AG08395 (cell line): ENCODE results near the gene TEN1.
"Not testable (repeated sequence)": the region's sequence is repeated elsewhere in the genome, so short reads cannot be mapped to it uniquely, and the experiment has no call there.

Source experiments
- DNase-seq: peaks from one replicate; pipeline ENCODE4 v3.0.0; 2012; ENCODE audit warnings: mixed read lengths, low spot score

Gene TEN1

DNA sequence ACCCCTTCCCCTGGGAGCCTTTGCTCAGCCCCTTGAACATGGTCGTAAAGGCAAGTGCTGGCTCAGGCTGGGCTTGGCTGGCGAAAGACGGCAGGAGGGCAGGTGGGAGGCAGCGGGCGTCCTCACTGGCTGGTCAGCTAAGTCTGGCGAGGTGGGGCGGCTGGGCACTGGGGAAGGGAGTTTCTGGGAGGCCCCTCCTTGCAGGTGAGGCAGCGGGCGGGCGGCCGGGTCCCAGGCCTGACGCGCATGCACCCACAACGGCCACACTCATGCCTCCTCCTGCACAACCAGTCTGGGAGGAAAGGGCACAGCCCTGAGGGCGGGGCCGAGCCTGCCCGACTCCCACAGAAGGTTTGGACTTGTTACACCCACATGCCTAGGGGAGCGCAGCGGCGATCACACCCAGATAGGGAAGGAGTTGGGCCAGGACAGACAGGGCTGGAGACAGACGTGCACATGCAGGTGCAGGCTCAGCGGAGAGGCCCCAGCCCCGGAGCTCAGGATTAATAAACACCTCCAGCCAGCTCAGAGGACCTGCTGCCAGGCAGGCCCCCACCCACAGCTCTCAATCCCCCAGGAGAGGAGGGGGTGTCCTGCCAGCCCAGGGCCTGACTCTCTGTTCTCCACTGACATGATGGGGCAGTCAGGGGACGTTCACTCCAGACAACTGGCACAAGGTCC lies 48.3 kb downstream of the TEN1 start, which contains the start of gene EVPL:
EVPL (minus strand) TSS at position 148 of the 681 bp plus-strand sequence; CDS start at position 40, 108 bp downstream.
- no peak for DNase-seq

- no peak for DNase-seq
These were observed 53.2 kb downstream of the TEN1 start for GRCh38 chr17:76032073-76032779.

DNA sequence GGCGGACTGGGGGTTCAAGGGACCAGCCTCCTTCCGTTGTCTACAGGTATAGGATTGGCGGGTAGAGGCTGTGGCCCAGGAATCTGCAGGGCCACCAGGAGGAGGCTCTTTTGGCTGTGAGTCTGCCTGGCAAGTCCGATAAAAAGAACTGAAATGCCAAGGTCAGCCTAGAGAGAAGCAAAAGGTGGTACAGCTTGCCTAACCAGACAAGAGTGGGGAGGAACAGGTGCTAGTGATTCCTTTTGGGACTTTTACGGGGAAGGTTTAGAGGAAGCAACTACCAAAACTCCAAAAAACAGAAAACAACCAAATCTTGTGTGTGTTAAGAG lies 53.7 kb downstream of the TEN1 start:
- no peak for DNase-seq

GRCh38 chr17:76033139-76033538 lies 54.1 kb downstream of the TEN1 start:
- no peak for DNase-seq

DNA sequence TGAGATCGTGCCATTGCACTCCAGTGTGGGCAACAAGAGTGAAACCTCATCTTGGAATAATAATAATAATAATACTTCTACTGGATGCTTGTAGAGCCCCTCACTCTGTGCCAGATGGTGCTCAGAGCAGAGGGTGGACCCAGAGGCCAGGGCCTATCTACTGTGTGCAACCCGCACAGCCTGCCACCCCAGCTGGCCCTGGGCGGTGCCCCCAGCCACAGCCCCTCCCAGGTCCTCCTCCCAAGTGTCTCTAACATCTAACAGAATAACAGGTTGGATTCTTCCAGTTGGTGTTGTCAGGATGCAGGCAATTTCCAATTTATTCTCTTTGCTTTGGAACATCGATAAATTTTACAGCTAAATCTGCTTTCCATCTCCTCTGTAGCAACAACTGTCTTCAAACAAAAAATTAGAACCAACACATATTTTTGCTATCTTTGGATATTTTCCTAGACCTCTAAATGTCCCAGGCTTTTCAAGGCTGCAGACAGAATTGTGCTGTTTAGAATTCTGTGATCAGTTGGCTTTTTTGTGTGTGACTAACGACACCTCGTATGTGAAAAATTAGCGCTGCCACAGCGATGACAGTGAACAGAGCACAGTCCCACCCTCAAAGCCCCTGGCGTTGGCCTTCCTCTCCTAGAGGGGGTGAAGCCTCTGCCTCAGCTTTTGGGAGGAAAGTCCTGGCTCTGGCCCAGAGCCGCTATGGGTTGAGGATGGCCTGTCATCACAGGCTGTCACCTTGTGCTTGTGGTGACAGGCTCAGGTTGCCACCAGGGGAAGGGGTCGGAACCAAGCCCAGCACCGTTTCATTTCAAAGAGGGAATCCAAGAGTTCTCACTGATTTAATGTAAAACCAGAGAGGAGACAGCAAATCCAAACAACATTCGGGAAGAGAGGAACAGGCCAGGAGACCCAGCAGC lies 55.6 kb downstream of the TEN1 start:
- DNase-seq: no peak

DNA sequence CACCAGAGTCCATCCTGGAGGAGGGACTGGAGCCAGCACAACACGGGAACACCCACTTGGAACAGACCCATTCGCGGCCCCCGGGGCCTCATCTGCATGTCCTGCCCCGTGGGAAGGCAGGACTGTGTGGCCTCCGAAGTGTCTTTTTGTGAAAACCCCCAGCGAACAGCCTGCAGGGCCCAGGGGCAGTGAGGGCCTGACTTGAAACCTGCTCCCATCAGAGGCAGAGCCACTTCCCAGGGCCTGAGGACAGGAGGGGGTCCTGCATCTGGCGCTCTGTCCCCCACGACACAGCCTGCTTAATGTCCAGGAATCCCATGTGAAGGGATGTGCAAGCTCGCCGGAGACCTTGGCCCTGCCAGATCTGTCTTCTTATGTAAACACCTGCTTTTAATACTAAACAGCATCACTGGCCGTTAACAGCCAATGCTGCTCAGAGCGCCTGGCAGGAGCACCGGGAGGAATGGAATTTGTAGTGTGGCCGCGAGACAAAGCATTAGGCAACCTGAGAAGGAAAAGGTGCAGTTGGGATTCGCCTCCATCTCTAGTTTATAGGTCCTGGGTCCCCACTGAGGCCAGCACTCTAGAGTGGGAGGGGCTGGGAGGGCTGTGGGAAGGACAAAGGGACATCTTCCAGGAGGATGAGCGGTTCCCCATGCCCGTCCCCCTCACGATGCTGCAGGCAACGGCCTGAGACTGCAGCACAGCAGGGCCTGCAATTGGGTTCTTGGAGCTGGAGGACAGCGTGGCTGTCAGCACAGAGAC lies 57.6 kb downstream of the TEN1 start:
- DNase-seq: no peak

GRCh38 chr17:76038050-76038449 lies 59.0 kb downstream of the TEN1 start:
- no peak for DNase-seq

DNA sequence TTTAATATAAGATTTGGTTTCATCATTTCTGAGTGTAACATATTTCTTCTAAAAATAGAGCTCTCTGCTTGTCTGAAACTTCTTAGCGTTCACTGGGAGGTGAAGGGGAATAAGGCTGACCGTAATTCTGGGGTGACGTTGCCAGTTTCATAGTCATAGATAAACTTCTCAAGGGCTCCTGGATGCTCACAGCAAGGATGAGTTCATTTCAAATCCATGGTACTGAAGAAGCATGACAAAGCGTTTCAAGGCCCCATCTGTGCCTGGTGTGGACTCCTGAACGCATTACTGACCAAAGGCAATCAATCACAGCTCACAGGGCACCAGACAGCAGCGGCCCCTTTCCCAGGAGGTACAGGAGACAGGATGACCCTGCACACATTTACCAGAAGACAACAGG lies 60.1 kb downstream of the TEN1 start:
- no peak for DNase-seq

GRCh38 chr17:76040376-76040775 lies 61.3 kb downstream of the TEN1 start:
- DNase-seq: no peak

DNA sequence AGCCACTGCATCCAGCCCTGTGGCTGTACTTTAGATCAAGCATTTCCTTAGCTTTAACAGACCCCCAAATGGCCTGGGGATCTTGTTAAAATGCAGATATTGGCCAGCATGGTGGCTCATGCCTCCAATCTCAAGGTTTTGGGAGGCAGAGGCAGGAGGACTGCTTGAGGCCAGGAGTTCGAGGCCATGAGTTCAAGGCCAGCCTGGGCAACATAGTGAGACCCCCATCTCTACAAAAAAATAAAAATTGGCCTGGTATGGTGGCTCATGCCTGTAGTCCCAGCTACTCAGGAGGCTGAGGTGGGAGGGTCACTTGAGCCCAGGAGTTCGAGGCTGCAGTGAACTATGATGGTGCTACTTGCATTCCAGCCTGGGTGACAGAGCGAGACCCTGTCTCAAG lies 63.8 kb downstream of the TEN1 start:
- not testable (repeated sequence) for DNase-seq

DNA sequence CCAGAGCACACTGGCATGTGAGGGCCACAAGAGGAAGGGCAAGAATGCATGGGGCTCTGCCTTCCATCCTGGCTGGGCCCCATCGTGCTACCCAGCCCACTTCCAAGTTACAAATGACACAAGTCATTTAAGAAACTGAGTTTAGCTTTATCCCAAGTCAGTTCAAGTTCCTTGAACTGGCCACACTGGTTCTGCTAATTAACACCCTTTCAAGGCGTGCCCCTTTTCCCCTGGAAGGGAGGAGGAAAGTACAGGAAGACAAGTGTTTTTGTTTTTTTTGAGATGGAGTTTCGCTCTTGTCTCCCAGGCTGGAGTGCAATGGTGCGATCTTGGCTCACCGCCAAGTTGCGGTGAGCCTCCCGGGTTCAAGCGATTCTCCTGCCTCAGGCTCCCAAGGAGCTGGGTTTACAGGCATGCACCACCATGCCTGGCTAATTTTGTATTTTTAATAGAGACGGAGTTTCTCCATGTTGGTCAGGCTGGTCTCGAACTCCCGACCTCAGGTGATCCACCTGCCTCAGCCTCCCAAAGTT lies 65.5 kb downstream of the TEN1 start:
- DNase-seq: not testable (repeated sequence)

DNA sequence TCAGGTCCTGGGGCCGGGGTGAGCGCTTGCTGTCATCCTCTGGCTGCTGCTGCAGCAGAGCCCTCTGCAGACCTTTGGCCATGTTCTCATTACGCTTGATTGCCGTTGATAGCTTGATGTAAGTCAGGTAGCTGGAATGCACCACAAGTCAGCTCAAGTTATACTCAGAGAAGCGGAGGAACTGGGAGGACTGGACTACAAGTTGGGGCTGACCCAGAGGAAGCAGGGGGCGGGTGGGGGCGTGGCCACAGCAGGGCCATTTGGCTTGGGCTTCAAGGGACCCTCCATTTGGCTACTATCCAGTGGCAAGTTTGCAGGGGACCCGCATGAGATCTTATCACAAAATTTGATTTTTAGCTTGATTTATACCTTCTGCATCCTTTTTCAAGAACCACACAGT lies 67.0 kb downstream of the TEN1 start:
- DNase-seq: no peak

DNA sequence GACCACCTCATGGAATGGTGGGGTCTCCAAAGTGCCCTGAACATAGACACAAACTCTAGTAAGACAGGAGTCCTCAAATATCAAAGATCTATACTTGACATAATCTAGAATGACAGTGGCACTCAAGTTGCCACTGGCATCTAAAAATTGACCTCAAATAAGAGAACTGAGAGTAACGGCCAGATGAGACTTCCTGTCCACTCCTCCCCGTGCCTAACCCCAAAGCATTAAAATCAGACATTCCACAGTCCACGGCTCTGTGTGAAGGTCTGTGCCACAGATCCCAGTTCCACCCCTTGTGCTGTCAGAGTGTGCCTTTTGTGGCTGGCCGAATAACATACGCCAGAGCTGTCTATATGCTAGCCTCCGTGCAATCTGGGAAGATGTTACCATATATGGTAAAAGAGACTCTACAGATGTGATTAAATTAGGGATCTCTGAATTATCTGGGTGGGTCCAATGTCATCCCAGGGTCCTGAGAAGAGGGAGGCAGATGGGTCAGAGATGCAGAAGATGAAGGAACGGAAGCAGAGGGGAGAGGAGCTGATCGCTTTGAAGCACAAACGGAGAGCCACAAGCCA lies 69.1 kb downstream of the TEN1 start:
- DNase-seq: no peak

GRCh38 chr17:76048711-76049110 lies 69.7 kb downstream of the TEN1 start:
- no peak for DNase-seq

DNA sequence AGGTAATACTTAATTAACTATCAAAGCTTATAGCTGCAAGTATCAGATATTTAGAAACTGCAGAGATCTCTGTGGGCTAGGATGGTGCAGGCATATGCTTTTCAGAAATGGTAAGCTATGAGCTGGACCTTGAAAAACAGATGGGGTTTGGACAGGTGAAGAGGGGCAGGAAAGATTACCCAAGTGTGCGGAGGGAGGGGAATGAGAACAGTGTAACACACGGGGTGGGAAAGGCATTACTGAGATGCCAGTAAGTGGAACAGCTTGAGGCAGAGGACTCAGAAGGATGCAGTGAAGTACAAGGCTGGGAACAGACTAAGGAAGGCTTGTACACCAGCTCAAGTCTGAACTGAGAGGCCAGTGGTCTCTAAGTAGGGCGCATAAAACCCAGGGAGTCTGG lies 70.2 kb downstream of the TEN1 start:
- no peak for DNase-seq

DNA sequence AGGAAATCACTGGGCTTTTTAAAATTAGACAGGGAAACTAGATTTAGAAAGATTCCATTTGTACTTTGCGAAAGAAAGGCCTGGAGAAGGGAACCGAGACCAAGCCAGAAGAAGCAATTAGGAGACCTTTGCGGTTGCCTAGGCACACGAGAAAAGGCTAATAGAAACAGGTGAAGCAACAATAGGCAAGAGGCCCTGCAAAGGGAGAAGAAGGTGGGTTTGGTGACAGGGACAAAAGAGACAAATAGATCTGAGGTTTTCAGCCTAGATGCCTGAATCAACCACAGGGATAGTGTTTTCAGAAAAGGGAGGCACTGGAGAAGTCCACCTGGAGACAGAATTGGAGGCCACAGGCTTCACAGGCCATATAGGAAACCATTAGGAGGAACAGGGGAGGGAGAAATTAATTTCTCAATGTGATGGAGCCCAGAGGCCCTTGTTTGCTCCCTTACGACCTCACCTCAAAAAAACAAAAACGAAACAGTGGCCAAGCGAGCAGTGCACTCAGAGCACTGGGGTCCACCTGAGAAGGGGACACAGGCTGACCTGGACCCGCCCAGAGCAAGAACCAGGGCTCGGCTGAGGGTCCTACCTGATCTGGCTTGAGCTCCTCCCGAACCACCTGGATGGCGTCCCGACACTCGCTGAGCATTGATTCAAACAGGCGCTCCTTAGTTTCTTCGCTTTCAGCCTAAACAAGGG lies 70.9 kb downstream of the TEN1 start:
- DNase-seq: no peak
